Erythroblast (primary cell): ENCODE measurements around the gene IL1RAPL1.

ENCODE experiments used
- GATA1 ChIP-seq: IDR thresholded peaks from 2 replicates; pipeline ENCODE4 v1.6.1; 2011; ENCODE audit warnings: low read depth, mild to moderate bottlenecking, control low read depth, low read length, moderate library complexity
- POLR2A ChIP-seq: IDR thresholded peaks from 2 replicates; pipeline ENCODE4 v1.6.1; 2011; ENCODE audit warnings: mild to moderate bottlenecking, low read length

DNA sequence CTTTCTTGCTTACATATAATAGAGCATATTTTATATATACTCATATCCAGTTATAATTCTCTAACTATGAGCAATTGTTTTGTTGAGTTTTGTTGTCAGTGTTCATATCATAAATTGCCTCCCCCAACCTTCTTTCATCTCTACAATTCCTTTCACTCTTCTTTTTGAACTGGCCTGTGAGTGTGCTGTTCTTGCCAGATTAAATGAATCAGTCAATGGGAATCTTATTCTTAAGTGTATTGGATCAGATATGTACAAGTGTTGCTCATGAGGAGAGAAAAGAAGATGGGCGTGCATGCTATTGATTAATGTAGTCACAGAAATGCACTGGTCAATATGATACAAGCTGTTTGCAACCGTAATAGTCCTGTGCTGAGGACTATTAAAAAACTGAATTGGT, 900.0 kb downstream of the IL1RAPL1 start:
- TF ChIP-seq POLR2A, result no peak
- TF ChIP-seq GATA1, result no peak
